IMR-90 (cell line): ENCODE results near the gene SSBP2. TPM values are rescaled to one million over a fixed set of nuclear protein-coding genes. Genes with fewer than 3 reads are reported as not detected.

Experiments
- ATAC-seq: fragments of 200-7000 bp; cut with Tn5 transposase; 2 replicates; pipeline ENCODE4 v1.9.1; 2020; ENCODE audit warnings: low read depth, mild to moderate bottlenecking, moderate library complexity
- BruUV-seq: library from RNA; stranded (reverse); fragments of 400-500 nt; replicated peaks from 2 replicates; lab custom pipeline; 2021; lab: Mats Ljungman, UMichigan
- CTCF ChIA-PET: fragments of 300-600 bp; formaldehyde crosslinking; extraction: SDS; loops from one replicate; lab custom pipeline; 2021; ENCODE audit warnings: antibody characterized with exemption; lab: Yijun Ruan, JAX
- POLR2A ChIA-PET: fragments of 300-600 bp; sonication (Branson Sonifier 250); formaldehyde crosslinking; loops from one replicate; lab custom pipeline; 2022; ENCODE audit warnings: antibody characterized with exemption; ENCODE audit not compliant: unreplicated experiment; lab: Charles Lee
- DNase-seq: peaks from one replicate; pipeline ENCODE4 v3.0.0; 2013
- H2AFZ ChIP-seq: replicated peaks from 2 replicates; pipeline ENCODE3; 2013; ENCODE audit warnings: low read length, mild to moderate bottlenecking; ENCODE audit not compliant: poor library complexity
- H2AK5ac ChIP-seq: 2 replicates; pipeline ENCODE4 v1.6.1; 2013; ENCODE audit warnings: low read depth, low read length, inconsistent platforms
- H2AK9ac ChIP-seq: replicated peaks from 2 replicates; pipeline ENCODE3; 2013; ENCODE audit warnings: mild to moderate bottlenecking, low read depth, low read length, moderate library complexity; ENCODE audit not compliant: poor library complexity
- H2BK120ac ChIP-seq: 2 replicates; pipeline ENCODE4 v1.6.1; 2013; ENCODE audit warnings: low read depth, low read length, inconsistent platforms
- H2BK15ac ChIP-seq: 3 replicates; pipeline ENCODE4 v1.6.1; 2013; ENCODE audit warnings: low read depth, low read length, inconsistent platforms
- H2BK20ac ChIP-seq: 2 replicates; pipeline ENCODE4 v1.6.1; 2013; ENCODE audit warnings: low read depth, mild to moderate bottlenecking, inconsistent platforms, low read length, moderate library complexity
- H2BK5ac ChIP-seq: 2 replicates; pipeline ENCODE4 v1.6.1; 2013; ENCODE audit warnings: mild to moderate bottlenecking, low read depth, low read length, inconsistent platforms; ENCODE audit not compliant: poor library complexity, severe bottlenecking
- H3K14ac ChIP-seq: replicated peaks from 2 replicates; pipeline ENCODE4 v1.6.1; 2013; ENCODE audit warnings: low read depth, low read length, inconsistent platforms
- H3K18ac ChIP-seq: 2 replicates; pipeline ENCODE4 v1.6.1; 2013; ENCODE audit warnings: low read depth, low read length, control low read depth
- H3K23ac ChIP-seq: 2 replicates; pipeline ENCODE4 v1.6.1; 2013; ENCODE audit warnings: low read depth, low read length, inconsistent platforms
- H3K27ac ChIP-seq: 2 replicates; pipeline ENCODE4 v1.5.1; 2013; ENCODE audit warnings: mild to moderate bottlenecking, control low read depth, low read length; ENCODE audit not compliant: insufficient read depth
- H3K27me3 ChIP-seq: 2 replicates; pipeline ENCODE4 v1.6.1; 2013; ENCODE audit warnings: low read length; ENCODE audit not compliant: control insufficient read depth, insufficient read depth
- H3K36me3 ChIP-seq: 2 replicates; pipeline ENCODE4 v1.6.1; 2013; ENCODE audit warnings: low read length, mixed read lengths; ENCODE audit not compliant: control insufficient read depth, insufficient read depth
- H3K4ac ChIP-seq: 2 replicates; pipeline ENCODE4 v1.6.1; 2013; ENCODE audit warnings: low read depth, low read length, inconsistent platforms
- H3K4me1 ChIP-seq: 2 replicates; pipeline ENCODE4 v1.6.1; 2013; ENCODE audit warnings: low read length, mixed read lengths; ENCODE audit not compliant: control insufficient read depth, insufficient read depth
- H3K4me2 ChIP-seq: 2 replicates; pipeline ENCODE4 v1.6.1; 2013; ENCODE audit warnings: low read depth, mild to moderate bottlenecking, control low read depth, low read length, moderate library complexity
- H3K4me3 ChIP-seq: 2 replicates; pipeline ENCODE4 v1.5.1; 2013; ENCODE audit warnings: low read depth, mild to moderate bottlenecking, control low read depth, low read length, moderate library complexity; ENCODE audit not compliant: insufficient read depth
- H3K56ac ChIP-seq: 2 replicates; pipeline ENCODE4 v1.6.1; 2013; ENCODE audit warnings: low read length, inconsistent platforms; ENCODE audit not compliant: insufficient read depth; ENCODE audit errors: extremely low read depth
- H3K79me1 ChIP-seq, 2 experiments: 2 replicates each; pipeline ENCODE4 v1.6.1; 2013; ENCODE audit warnings: low read length in 2 of 2, inconsistent platforms in 1 of 2, low read depth in 1 of 2
- H3K9ac ChIP-seq: 2 replicates; pipeline ENCODE4 v1.6.1; 2013; ENCODE audit warnings: low read depth, low read length, control low read depth
- H3K9me1 ChIP-seq: 2 replicates; pipeline ENCODE4 v1.6.1; 2013; ENCODE audit warnings: low read length, inconsistent platforms; ENCODE audit not compliant: insufficient read depth
- H3K9me3 ChIP-seq: 2 replicates; pipeline ENCODE4 v1.6.1; 2013; ENCODE audit warnings: low read length; ENCODE audit not compliant: control insufficient read depth, insufficient read depth
- H4K20me1 ChIP-seq: 2 replicates; pipeline ENCODE4 v1.6.1; 2013; ENCODE audit warnings: low read length, inconsistent platforms; ENCODE audit not compliant: insufficient read depth
- H4K5ac ChIP-seq: 2 replicates; pipeline ENCODE4 v1.6.1; 2013; ENCODE audit warnings: mild to moderate bottlenecking, low read depth, low read length, control low read depth
- H4K8ac ChIP-seq, 2 experiments: 2 replicates each; pipeline ENCODE4 v1.6.1; 2013; ENCODE audit warnings: low read depth in 2 of 2, low read length in 2 of 2, control low read depth in 1 of 2, inconsistent platforms in 1 of 2
- H4K91ac ChIP-seq: 2 replicates; pipeline ENCODE4 v1.6.1; 2013; ENCODE audit warnings: low read depth, low read length, inconsistent platforms; ENCODE audit not compliant: insufficient read depth
- CEBPB ChIP-seq: IDR thresholded peaks from 2 replicates; pipeline ENCODE4 v1.6.1; 2012; ENCODE audit warnings: low read depth, low read length, improper control_type of control experiment
- FOS ChIP-seq: fragments of 150-350 bp; IDR thresholded peaks from 2 replicates; pipeline ENCODE4 v1.6.1; 2016; ENCODE audit warnings: low read depth, low read length
- MAZ ChIP-seq: IDR thresholded peaks from 2 replicates; pipeline ENCODE4 v1.6.1; 2012; ENCODE audit warnings: low read depth, mild to moderate bottlenecking, low read length, improper control_type of control experiment, moderate library complexity, borderline replicate concordance
- NFE2L2 ChIP-seq: fragments of 150-350 bp; IDR thresholded peaks from 2 replicates; pipeline ENCODE4 v1.6.1; 2016; ENCODE audit warnings: low read depth, mild to moderate bottlenecking, low read length
- RAD21 ChIP-seq: IDR thresholded peaks from 2 replicates; pipeline ENCODE4 v1.6.1; 2012; ENCODE audit warnings: low read length, improper control_type of control experiment
- RCOR1 ChIP-seq: IDR thresholded peaks from 2 replicates; pipeline ENCODE4 v1.6.1; 2012; ENCODE audit warnings: mild to moderate bottlenecking, low read length, improper control_type of control experiment; ENCODE audit not compliant: insufficient replicate concordance
- RFX5 ChIP-seq: IDR thresholded peaks from 2 replicates; pipeline ENCODE4 v1.8.0; 2012; ENCODE audit warnings: low read depth, mild to moderate bottlenecking, low read length, moderate library complexity
- SMC3 ChIP-seq: fragments of 150-350 bp; IDR thresholded peaks from 2 replicates; pipeline ENCODE4 v1.6.1; 2016; ENCODE audit warnings: low read depth, mild to moderate bottlenecking, antibody characterized with exemption, low read length, moderate library complexity
- dilution Hi-C: fragments of 300-500 bp; cut with HindIII; formaldehyde crosslinking; loops from one replicate; pipeline ENCODE4 v1.14.3; 2018; ENCODE audit warnings: low sequenced_read_pairs; ENCODE audit not compliant: unreplicated experiment
- in situ Hi-C: fragments of 300-500 bp; cut with MboI; formaldehyde crosslinking; loops from 3 replicates; pipeline ENCODE4 v1.14.3; 2019; ENCODE audit warnings: low sequenced_read_pairs, inconsistent platforms, mixed read lengths
- intact Hi-C: fragments of 100-400 bp; cut with micrococcal nuclease; formaldehyde crosslinking; loops from 2 replicates; pipeline ENCODE4 v1.10.0; 2022
- polyA plus RNA-seq, 3 experiments: library from polyadenylated mRNA; depleted of rRNA; stranded (reverse); fragments of >200 nt; gene quantifications; 2 replicates each; pipeline ENCODE4 v1.2.3, GENCODE V29; 2012; ENCODE audit warnings: low replicate concordance in 1 of 3
- total RNA-seq: library from RNA; depleted of rRNA; stranded (reverse); fragments of >200 nt; gene quantifications from 2 replicates; pipeline ENCODE4 v1.2.3, GENCODE V29; 2012

The SSBP2 gene
- total and polyA plus RNA-seq, 2 of the 4 experiments (the other 2 are of a cell fraction): 38.4 to 42.7 TPM

DNA sequence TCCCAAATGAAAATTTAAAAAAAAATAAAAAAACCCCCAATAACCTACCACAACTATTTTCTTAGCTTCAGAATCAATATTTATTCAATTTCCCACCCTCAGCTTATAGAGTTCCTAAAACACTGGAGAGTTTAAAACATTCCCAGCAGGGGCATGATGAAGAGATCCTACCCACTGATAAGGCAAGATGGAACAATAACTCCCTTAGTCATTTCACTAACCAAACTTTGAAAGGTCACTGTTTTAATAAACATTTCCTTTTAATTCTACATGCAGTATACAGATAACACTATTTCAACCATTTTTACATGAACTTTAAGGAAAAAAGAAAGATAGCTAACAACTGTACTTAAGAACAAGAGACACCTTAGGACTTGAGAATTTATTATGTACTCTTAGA is 322.0 kb downstream of the SSBP2 start:
- POLR2A ChIA-PET: no interaction called here
- Histone ChIP-seq H3K9me1 (no peaks in the 10 kb centered on the region), H4K8ac (no peak overlapping the region), H3K23ac (no peak overlapping the region), H4K5ac (no peak overlapping the region), H2AK5ac (no peak overlapping the region), H3K9ac (no peak overlapping the region), H3K14ac (no peak overlapping the region), H3K4me2 (no peak overlapping the region), H3K27me3 (no peaks in the 10 kb centered on the region), H3K27ac (no peak overlapping the region), H3K36me3 (no peaks in the 10 kb centered on the region), H4K91ac (no peak overlapping the region), H2BK15ac (no peak overlapping the region), H3K4me1 (peaks cover 8% of the 10 kb centered on the region), H3K4me3 (no peak overlapping the region), H3K4ac (no peak overlapping the region), H3K9me3 (no peaks in the 10 kb centered on the region), H3K18ac (no peak overlapping the region), H2BK5ac (no peak overlapping the region), H3K56ac (no peak overlapping the region), H3K79me1 (no peaks in the 10 kb centered on the region), H4K20me1 (no peaks in the 10 kb centered on the region), H2BK20ac (no peak overlapping the region), H2AFZ (no peak overlapping the region), H2BK120ac (no peak overlapping the region), H2AK9ac (no peak overlapping the region)
- TF ChIP-seq FOS: no peak
- TF ChIP-seq MAZ: no peak
- no peak for TF ChIP-seq SMC3
- no peak for TF ChIP-seq CEBPB
- no peak for TF ChIP-seq RAD21
- TF ChIP-seq NFE2L2: no peak
- TF ChIP-seq RFX5: no peak
- TF ChIP-seq RCOR1: no peak
- DNase-seq (no peak), ATAC-seq (no peak)
- in situ Hi-C loops (loop anchor here (10.0 kb wide), 1 partner anchor 426 kb away; no protein-coding TSS in a partner anchor), dilution Hi-C loops (no loop called here), intact Hi-C loops (loop anchor here (5.0 kb wide), 1 partner anchor 408 kb away; no protein-coding TSS in a partner anchor)
- no TSS peak for BruUV-seq
- CTCF ChIA-PET: interaction anchor here (0.8 to 1.2 kb wide), 2 partner anchors 12 to 17 kb away, joined by 3 to 4 read pairs; no protein-coding TSS in a partner anchor
